ENCODE data around the gene TDRD10. TPM values are rescaled to one million over a fixed set of nuclear protein-coding genes. Genes with fewer than 3 reads are reported as not detected.

The TDRD10 gene
- polyA plus RNA-seq, 3 donors, result not detected

- no peaks in the 10 kb centered on the region for H3K9me3 ChIP-seq (replicated peaks in 1 of 2; ENCODE audit: control insufficient read depth in 1 of 2, insufficient read depth in 1 of 2, low read length in 2 of 2)
- no peaks in the 10 kb centered on the region for H3K9me3 Mint-ChIP-seq
- H3K27ac Mint-ChIP-seq, result peak overlapping the region; percentile 88 to 99 (median 96)
- peaks cover 35% of the 10 kb centered on the region for H3K79me2 ChIP-seq (ENCODE audit: insufficient read depth, low read length)
- H3K4me1 Mint-ChIP-seq, result peaks cover 29% of the 10 kb centered on the region
- peak overlapping the region; percentile 86 to 96 for H3K4me3 Mint-ChIP-seq
- no peak for TF ChIP-seq CTCF (IDR thresholded peaks at IDR 0.05)
- no peaks in the 10 kb centered on the region for H3K27me3 ChIP-seq (ENCODE audit: control insufficient read depth in 2 of 2, insufficient read depth in 2 of 2, low read length in 2 of 2)
- peak overlapping the region; percentile 48 to 90 (median 64) for H3K4me3 ChIP-seq (replicated peaks in 1 of 3; ENCODE audit: low read depth in 2 of 3, low read length in 3 of 3)
- peaks cover 22 to 27% of the 10 kb centered on the region in 2 donors for H3K36me3 Mint-ChIP-seq
- H4K20me1 ChIP-seq (ENCODE audit: insufficient read depth, low read length), result peaks cover 37% of the 10 kb centered on the region
- H3K4me1 ChIP-seq (ENCODE audit: control insufficient read depth in 1 of 2, insufficient read depth in 2 of 2, low read length in 2 of 2), result peaks cover 26 to 27% of the 10 kb centered on the region in 2 donors
- under 1% methylated on average over 51 of the region's 57 CpGs for WGBS (ENCODE audit: insufficient coverage)
- DNase-seq, result peak; percentile 96 to 100 (median 100)
- H3K4me2 ChIP-seq (replicated peaks; ENCODE audit: extremely low read depth, low read length, poor library complexity, severe bottlenecking), result peak overlapping the region; percentile 99
- H3K36me3 ChIP-seq (replicated peaks in 1 of 2; ENCODE audit: control insufficient read depth in 1 of 2, insufficient read depth in 2 of 2, low read length in 2 of 2), result peaks cover 21 to 26% of the 10 kb centered on the region in 2 donors
- intact Hi-C loops (cut with micrococcal nuclease), result loop anchor here (2.0 to 10.0 kb wide), 8 partner anchors 48 to 583 kb away; partner anchors contain the start of genes ADAR (in 1 of the 2), DPM3 (in 1 of the 2), KCNN3 (in 1 of the 2) and PMVK (in 1 of the 2)
- H3K27ac ChIP-seq (ENCODE audit: low read depth in 1 of 2, low read length in 2 of 2), result peak overlapping the region; percentile 85 to 92
- H3K9ac ChIP-seq (ENCODE audit: insufficient read depth, low read length, poor library complexity, severe bottlenecking), result peak overlapping the region; percentile 95
- H3K27me3 Mint-ChIP-seq (ENCODE audit: low read depth in 3 of 3), result peaks cover 0 to 2% (median 1%) of the 10 kb centered on the region in 3 donors
- H2AFZ ChIP-seq (ENCODE audit: insufficient read depth, low read depth, low read length, poor library complexity, severe bottlenecking), result peak overlapping the region; percentile 93
These were observed 56.9 kb downstream of the TDRD10 start for GRCh38 chr1:154558720-154559465.

GRCh38 chr1:154559466-154560044 is 57.5 kb downstream of the TDRD10 start:
- Histone ChIP-seq H3K4me2 (replicated peaks; ENCODE audit: extremely low read depth, low read length, poor library complexity, severe bottlenecking) (peak overlapping the region; percentile 99), H3K79me2 (ENCODE audit: insufficient read depth, low read length) (peaks cover 35% of the 10 kb centered on the region), H3K4me1 (ENCODE audit: control insufficient read depth in 1 of 2, insufficient read depth in 2 of 2, low read length in 2 of 2) (peaks cover 26 to 27% of the 10 kb centered on the region in 2 donors), H3K27ac (ENCODE audit: low read depth in 1 of 2, low read length in 2 of 2) (peak overlapping the region; percentile 85 to 92), H2AFZ (ENCODE audit: insufficient read depth, low read depth, low read length, poor library complexity, severe bottlenecking) (peak overlapping the region; percentile 93), H3K27me3 (ENCODE audit: control insufficient read depth in 2 of 2, insufficient read depth in 2 of 2, low read length in 2 of 2) (no peaks in the 10 kb centered on the region), H3K36me3 (replicated peaks in 1 of 2; ENCODE audit: control insufficient read depth in 1 of 2, insufficient read depth in 2 of 2, low read length in 2 of 2) (peaks cover 14 to 20% of the 10 kb centered on the region in 2 donors), H3K9me3 (replicated peaks in 1 of 2; ENCODE audit: control insufficient read depth in 1 of 2, insufficient read depth in 1 of 2, low read length in 2 of 2) (no peaks in the 10 kb centered on the region), H3K4me3 (replicated peaks in 1 of 3; ENCODE audit: low read depth in 2 of 3, low read length in 3 of 3) (peak overlapping the region; percentile 48 to 90 (median 64)), H3K9ac (ENCODE audit: insufficient read depth, low read length, poor library complexity, severe bottlenecking) (peak overlapping the region; percentile 95), H4K20me1 (ENCODE audit: insufficient read depth, low read length) (peaks cover 31% of the 10 kb centered on the region)
- Mint-ChIP-seq H3K9me3 (no peaks in the 10 kb centered on the region), H3K4me1 (peaks cover 29% of the 10 kb centered on the region), H3K27ac (peak overlapping the region; percentile 88 to 99 (median 96)), H3K36me3 (peaks cover 17 to 21% of the 10 kb centered on the region in 2 donors), H3K4me3 (peak overlapping the region; percentile 86 to 96), H3K27me3 (ENCODE audit: low read depth in 3 of 3) (peaks cover 0 to 3% (median 2%) of the 10 kb centered on the region in 3 donors)
- intact Hi-C loops (cut with micrococcal nuclease), result loop anchor here (2.0 to 10.0 kb wide), 8 partner anchors 48 to 583 kb away; partner anchors contain the start of genes ADAR (in 1 of the 2), DPM3 (in 1 of the 2), KCNN3 (in 1 of the 2) and PMVK (in 1 of the 2)
- WGBS (ENCODE audit: insufficient coverage), result 17% methylated on average over 10 of the region's 13 CpGs
- DNase-seq, result peak; percentile 80 to 87 (median 83)
- peak; percentile 95 for TF ChIP-seq CTCF (IDR thresholded peaks at IDR 0.05)
